OCI-LY1 (cell line): ENCODE measurements around the gene OLA1.

ENCODE experiments used
- H2AFZ ChIP-seq: fragments of 200-600 bp; sonication (generic), shearing (Covaris generic); 2 replicates; pipeline ENCODE4 v1.6.0; 2014; ENCODE audit warnings: antibody characterized with exemption, mild to moderate bottlenecking, low read length
- H3F3A ChIP-seq: fragments of 200-600 bp; sonication (generic), shearing (Covaris generic); 2 replicates; pipeline ENCODE4 v1.6.0; 2014; ENCODE audit warnings: mild to moderate bottlenecking, antibody characterized with exemption, low read length, moderate library complexity; ENCODE audit not compliant: insufficient read depth
- H3K27ac ChIP-seq: fragments of 200-600 bp; sonication (generic); 2 replicates; pipeline ENCODE4 v1.5.1; 2014; ENCODE audit warnings: low read length, mixed run types, mild to moderate bottlenecking, low read depth; ENCODE audit not compliant: poor library complexity, severe bottlenecking
- H3K27me3 ChIP-seq: fragments of 200-600 bp; sonication (generic); 2 replicates; pipeline ENCODE4 v1.6.0; 2014; ENCODE audit warnings: antibody characterized with exemption, mild to moderate bottlenecking, low read length, moderate library complexity; ENCODE audit not compliant: insufficient read depth
- H3K36me3 ChIP-seq: fragments of 200-600 bp; sonication (generic); 2 replicates; pipeline ENCODE4 v1.6.1; 2014; ENCODE audit warnings: mild to moderate bottlenecking, antibody characterized with exemption, low read length, moderate library complexity, mixed read lengths; ENCODE audit not compliant: insufficient read depth
- H3K4me1 ChIP-seq: fragments of 200-600 bp; sonication (generic); 2 replicates; pipeline ENCODE4 v1.5.1; 2014; ENCODE audit warnings: mild to moderate bottlenecking, low read length, moderate library complexity; ENCODE audit not compliant: insufficient read depth, severe bottlenecking
- H3K4me2 ChIP-seq: fragments of 200-600 bp; sonication (generic), shearing (Covaris generic); 2 replicates; pipeline ENCODE4 v1.6.1; 2014; ENCODE audit warnings: low read length
- H3K4me3 ChIP-seq: fragments of 200-600 bp; sonication (generic); 2 replicates; pipeline ENCODE4 v1.5.1; 2014; ENCODE audit warnings: low read length, low read depth, mild to moderate bottlenecking, mixed read lengths; ENCODE audit not compliant: poor library complexity, severe bottlenecking
- H3K79me2 ChIP-seq: fragments of 200-600 bp; shearing (Covaris generic); 2 replicates; pipeline ENCODE4 v1.6.1; 2016; ENCODE audit warnings: mixed run types, low read length, mixed read lengths; ENCODE audit not compliant: insufficient read depth
- H3K9ac ChIP-seq: fragments of 200-600 bp; sonication (generic), shearing (Covaris generic); 2 replicates; pipeline ENCODE4 v1.6.1; 2014; ENCODE audit warnings: mild to moderate bottlenecking, low read length, mixed read lengths
- H3K9me2 ChIP-seq: fragments of 200-600 bp; sonication (generic), shearing (Covaris generic); 2 replicates; pipeline ENCODE4 v1.6.1; 2014; ENCODE audit warnings: low read depth, mild to moderate bottlenecking, low read length, mixed read lengths
- H3K9me3 ChIP-seq: fragments of 200-600 bp; shearing (Covaris generic); 2 replicates; pipeline ENCODE4 v1.6.1; 2014; ENCODE audit warnings: low read length, mixed read lengths
- H4K20me1 ChIP-seq: fragments of 200-600 bp; sonication (generic), shearing (Covaris generic); 2 replicates; pipeline ENCODE4 v1.6.0; 2016; ENCODE audit warnings: mild to moderate bottlenecking, low read length; ENCODE audit not compliant: insufficient read depth
- CTCF ChIP-seq: fragments of 200-600 bp; sonication (generic), shearing (Covaris generic); IDR thresholded peaks from 2 replicates; pipeline ENCODE4 v1.5.1; 2017; ENCODE audit warnings: mild to moderate bottlenecking, antibody characterized with exemption, low read length, moderate library complexity, mixed read lengths
- EZH2 ChIP-seq: fragments of 200-600 bp; sonication (generic), shearing (Covaris generic); IDR thresholded peaks from 2 replicates; pipeline ENCODE4 v1.8.0; 2017; ENCODE audit warnings: borderline replicate concordance, mixed run types, mild to moderate bottlenecking, antibody characterized with exemption, low read length, moderate library complexity, mixed read lengths

OLA1 gene

GRCh38 chr2:174088706-174089460 is 159.4 kb downstream of the OLA1 start:
- H3F3A ChIP-seq, result no peaks in the 10 kb centered on the region
- no peak overlapping the region for H3K27ac ChIP-seq
- no peak overlapping the region for H3K4me2 ChIP-seq
- H2AFZ ChIP-seq, result no peak overlapping the region
- H3K9me3 ChIP-seq, result no peaks in the 10 kb centered on the region
- H3K36me3 ChIP-seq, result no peaks in the 10 kb centered on the region
- no peaks in the 10 kb centered on the region for H3K4me1 ChIP-seq
- H3K79me2 ChIP-seq, result no peaks in the 10 kb centered on the region
- no peak overlapping the region for H3K9ac ChIP-seq
- no peaks in the 10 kb centered on the region for H3K27me3 ChIP-seq
- no peak for TF ChIP-seq CTCF
- no peak for TF ChIP-seq EZH2
- H4K20me1 ChIP-seq, result no peaks in the 10 kb centered on the region
- no peaks in the 10 kb centered on the region for H3K9me2 ChIP-seq
- H3K4me3 ChIP-seq, result no peak overlapping the region

GRCh38 chr2:174086708-174087107 is 161.6 kb downstream of the OLA1 start:
- no peak for TF ChIP-seq EZH2
- no peak for TF ChIP-seq CTCF
- Histone ChIP-seq H2AFZ (no peak overlapping the region), H3K27ac (no peak overlapping the region), H3K4me2 (no peak overlapping the region), H3K9ac (no peak overlapping the region), H3K9me2 (no peaks in the 10 kb centered on the region), H3K4me3 (no peak overlapping the region), H3K4me1 (no peaks in the 10 kb centered on the region), H3K9me3 (no peaks in the 10 kb centered on the region), H4K20me1 (no peaks in the 10 kb centered on the region), H3F3A (no peaks in the 10 kb centered on the region), H3K27me3 (no peaks in the 10 kb centered on the region), H3K79me2 (no peaks in the 10 kb centered on the region), H3K36me3 (no peaks in the 10 kb centered on the region)

GRCh38 chr2:174085781-174086180 is 162.6 kb downstream of the OLA1 start:
- Histone ChIP-seq H3K27ac (no peak overlapping the region), H3K79me2 (no peaks in the 10 kb centered on the region), H3K9me3 (no peaks in the 10 kb centered on the region), H3K4me1 (no peaks in the 10 kb centered on the region), H4K20me1 (no peaks in the 10 kb centered on the region), H2AFZ (no peak overlapping the region), H3K9me2 (no peaks in the 10 kb centered on the region), H3F3A (no peaks in the 10 kb centered on the region), H3K9ac (no peak overlapping the region), H3K36me3 (no peaks in the 10 kb centered on the region), H3K4me3 (no peak overlapping the region), H3K4me2 (no peak overlapping the region), H3K27me3 (no peaks in the 10 kb centered on the region)
- no peak for TF ChIP-seq CTCF
- TF ChIP-seq EZH2, result no peak
